OCI-LY7 (cell line): ENCODE results near the gene ARHGAP26.

Experiments used
- CTCF ChIP-seq: fragments of 200-600 bp; sonication (generic); conservative IDR thresholded peaks from 2 replicates; pipeline ENCODE4 v1.5.1; 2014; ENCODE audit warnings: mild to moderate bottlenecking, antibody characterized with exemption, low read length, moderate library complexity, mixed read lengths
- EZH2phosphoT487 ChIP-seq: fragments of 200-600 bp; sonication (generic); IDR thresholded peaks from 2 replicates; pipeline ENCODE4 v1.6.1; 2018; ENCODE audit warnings: low read depth, borderline replicate concordance, mild to moderate bottlenecking, mixed run types, antibody characterized with exemption, low read length, moderate library complexity, mixed read lengths

GRCh38 chr5:143168921-143169810, 399.0 kb downstream of the ARHGAP26 start:
- TF ChIP-seq EZH2phosphoT487 (no peak), CTCF (no peak)
